HepG2 (cell line): Measurements from ENCODE around the gene ATPAF1. TPM values are rescaled to one million over a fixed set of nuclear protein-coding genes. Genes with fewer than 3 reads are reported as not detected.

Source experiments
- E2F2 ChIP-seq: sonication (generic); formaldehyde crosslinking; IDR thresholded peaks from 2 replicates; pipeline ENCODE4 v1.4.0; 2020; ENCODE audit warnings: missing genetic modification reagents, borderline replicate concordance
- FOXO4 ChIP-seq: sonication (generic); formaldehyde crosslinking; conservative IDR thresholded peaks from 2 replicates; pipeline ENCODE4 v1.8.1; 2023; ENCODE audit warnings: missing genetic modification reagents
- HIVEP1 ChIP-seq: sonication (generic); formaldehyde crosslinking; IDR thresholded peaks from 2 replicates; pipeline ENCODE4 v1.4.0; 2020; ENCODE audit warnings: mild to moderate bottlenecking, missing genetic modification reagents
- JARID2 ChIP-seq: sonication (generic); formaldehyde crosslinking; IDR thresholded peaks from 2 replicates; pipeline ENCODE4 v1.8.1; 2023; ENCODE audit warnings: missing genetic modification reagents, inconsistent platforms; ENCODE audit not compliant: insufficient replicate concordance
- KDM3A ChIP-seq: IDR thresholded peaks from 2 replicates; pipeline ENCODE4 v1.6.1; 2018; ENCODE audit warnings: low read depth, missing compliant biosample characterization
- MAFG ChIP-seq: sonication (generic); formaldehyde crosslinking; IDR thresholded peaks from 2 replicates; pipeline ENCODE4 v1.5.1; 2020; ENCODE audit warnings: mild to moderate bottlenecking, missing genetic modification reagents
- RBFOX2 ChIP-seq: fragments of 200-400 bp; formaldehyde crosslinking; IDR thresholded peaks from 2 replicates; pipeline ENCODE4 v1.6.1; 2017; ENCODE audit warnings: low read depth, mild to moderate bottlenecking, low read length
- REL ChIP-seq: sonication (generic); formaldehyde crosslinking; conservative IDR thresholded peaks from 2 replicates; pipeline ENCODE4 v1.8.0; 2022; ENCODE audit warnings: mild to moderate bottlenecking, missing genetic modification reagents, moderate library complexity
- TOE1 ChIP-seq: sonication (generic); formaldehyde crosslinking; IDR thresholded peaks from 2 replicates; pipeline ENCODE4 v1.4.0; 2020; ENCODE audit warnings: mild to moderate bottlenecking, missing genetic modification reagents
- ZNF225 ChIP-seq: sonication (generic); formaldehyde crosslinking; IDR thresholded peaks from 2 replicates; pipeline ENCODE4 v1.4.0; 2020; ENCODE audit warnings: mild to moderate bottlenecking, missing genetic modification reagents
- ZNF235 ChIP-seq: sonication (generic); formaldehyde crosslinking; IDR thresholded peaks from 2 replicates; pipeline ENCODE4 v1.8.1; 2023; ENCODE audit warnings: mild to moderate bottlenecking, missing genetic modification reagents, borderline replicate concordance
- ZNF333 ChIP-seq: sonication (generic); formaldehyde crosslinking; IDR thresholded peaks from 2 replicates; pipeline ENCODE4 v1.4.0; 2020; ENCODE audit warnings: mild to moderate bottlenecking, missing genetic modification reagents, borderline replicate concordance
- ZNF460 ChIP-seq: sonication (generic); formaldehyde crosslinking; IDR thresholded peaks from 2 replicates; pipeline ENCODE4 v1.5.1; 2020; ENCODE audit warnings: missing genetic modification reagents, mild to moderate bottlenecking, borderline replicate concordance
- ZNF574 ChIP-seq: sonication (generic); formaldehyde crosslinking; IDR thresholded peaks from 2 replicates; pipeline ENCODE4 v1.4.0; 2020; ENCODE audit warnings: missing genetic modification reagents
- ZNF597 ChIP-seq: sonication (generic); formaldehyde crosslinking; IDR thresholded peaks from 2 replicates; pipeline ENCODE4 v1.5.0; 2020; ENCODE audit warnings: missing genetic modification reagents
- ZNF609 ChIP-seq: sonication (generic); formaldehyde crosslinking; IDR thresholded peaks from 2 replicates; pipeline ENCODE4 v1.4.0; 2020; ENCODE audit warnings: mild to moderate bottlenecking, missing genetic modification reagents, borderline replicate concordance
- ZNF747 ChIP-seq: sonication (generic); formaldehyde crosslinking; IDR thresholded peaks from 2 replicates; pipeline ENCODE4 v1.8.1; 2023; ENCODE audit warnings: missing genetic modification reagents, mild to moderate bottlenecking, borderline replicate concordance
- polyA plus RNA-seq, 8 experiments: library from polyadenylated mRNA; depleted of rRNA in 3 of 8; stranded (reverse) in 7 of 8; unstranded in 1 of 8; fragments of >200 nt; fragmentation: Illumina TruSeq in 4 of 8; extraction: Trizol in 4 of 8; gene quantifications; 2 replicates each; pipeline versions ENCODE4 v1.2.1 to v1.2.3, GENCODE V29; 2011 to 2016; ENCODE audit warnings: low read depth in 4 of 8, missing spikeins in 1 of 8, mixed read lengths in 1 of 8; ENCODE audit not compliant: insufficient read depth in 1 of 8
- total RNA-seq, 5 experiments: library from RNA; depleted of rRNA; stranded (reverse); fragments of >200 nt; fragmentation: Illumina TruSeq; extraction: Trizol; gene quantifications; 2 replicates each; pipeline ENCODE4 v1.2.3, GENCODE V29; 2016; ENCODE audit warnings: low read depth in 1 of 5

ATPAF1 gene
- total and polyA plus RNA-seq, 2 of the 13 experiments (the other 11 are each of a cell fraction or from before 2014, with no cell fraction given): 66.6 to 76.7 TPM

GRCh38 chr1:46603858-46604549 lies 64.2 kb downstream of the ATPAF1 start, which contains the start of gene MKNK1 (continued):
- 0 out of 2 replicates have a peak, but pooled peaks have one; percentile 74 for TF ChIP-seq HIVEP1 (CRISPR knock-in tag)
- TF ChIP-seq E2F2 (CRISPR knock-in tag): no peak
- TF ChIP-seq ZNF597 (CRISPR knock-in tag): no peak
- TF ChIP-seq ZNF747: peak; percentile 67; the same call in 1 of the 2 replicates
- no peak for TF ChIP-seq TOE1 (CRISPR knock-in tag)
- 0 out of 2 replicates have a peak, but pooled peaks have one; percentile 45 for TF ChIP-seq ZNF333 (CRISPR knock-in tag)
- peak; percentile 58 for TF ChIP-seq ZNF574 (CRISPR knock-in tag)
- no peak for TF ChIP-seq ZNF609 (CRISPR knock-in tag)
- no peak for TF ChIP-seq ZNF460 (CRISPR knock-in tag)
- TF ChIP-seq FOXO4 (CRISPR knock-in tag): no peak
- peak; percentile 87 for TF ChIP-seq RBFOX2
- TF ChIP-seq JARID2 (CRISPR knock-in tag): no peak
- TF ChIP-seq REL: 0 out of 2 replicates have a peak, but pooled peaks have one; percentile 53
- no peak for TF ChIP-seq MAFG (CRISPR knock-in tag)
- peak; percentile 55; the same call in 1 of the 2 replicates for TF ChIP-seq ZNF225
- no peak for TF ChIP-seq ZNF235 (CRISPR knock-in tag)
- TF ChIP-seq KDM3A (CRISPR knock-in tag): no peak
